ENCODE measurements around the gene ALDH1L2. TPM values are rescaled to one million over a fixed set of nuclear protein-coding genes. Genes with fewer than 3 reads are reported as not detected.

Gene ALDH1L2
- total RNA-seq, 3 donors from 2014 or later (not counting 1 experiment from before 2014, with no cell fraction given) = 1.1 TPM; not detected in 2

DNA sequence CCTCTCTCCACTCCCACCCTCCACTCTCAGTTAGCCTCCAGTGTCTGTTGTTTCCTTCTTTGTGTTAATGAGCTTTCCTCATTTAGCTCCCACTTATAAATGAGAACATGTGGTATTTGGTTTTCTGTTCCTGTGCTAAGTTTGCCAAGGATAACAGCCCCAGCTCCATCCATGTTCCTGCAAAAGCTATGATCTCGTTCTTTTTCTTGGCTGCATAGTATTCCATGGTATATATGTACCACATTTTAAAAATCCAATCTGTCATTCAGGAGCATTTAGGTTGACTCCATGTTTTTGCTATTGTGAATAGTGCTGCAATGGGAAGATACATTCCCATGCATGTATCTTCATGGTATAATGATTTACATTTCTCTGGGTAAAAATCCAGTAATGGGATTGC, 20.5 kb upstream of the ALDH1L2 start:
- no peak for ATAC-seq
- intact Hi-C loops (cut with micrococcal nuclease) = no loop called here
- Mint-ChIP-seq H3K36me3 (no peaks in the 10 kb centered on the region), H3K4me1 (peaks cover 26 to 27% of the 10 kb centered on the region in 2 donors), H3K9me3 (peaks cover 2 to 3% of the 10 kb centered on the region in 2 donors), H3K27ac (no peak overlapping the region), H3K27me3 (ENCODE audit: low read depth in 2 of 2) (peaks cover 28 to 34% of the 10 kb centered on the region in 2 donors), H3K4me3 (no peak overlapping the region)
- Histone ChIP-seq H3K4me1 (ENCODE audit: control insufficient read depth, insufficient read depth, low read length) (peaks cover 7% of the 10 kb centered on the region), H3K4me3 (ENCODE audit: low read length) (no peak overlapping the region), H3K27ac (ENCODE audit: low read length) (no peak overlapping the region), H3K9me3 (ENCODE audit: control insufficient read depth, insufficient read depth, low read length) (no peaks in the 10 kb centered on the region), H3K36me3 (ENCODE audit: control insufficient read depth, insufficient read depth, low read length) (no peaks in the 10 kb centered on the region), H3K27me3 (ENCODE audit: control insufficient read depth, insufficient read depth, low read length) (peaks cover 12% of the 10 kb centered on the region)
- TF ChIP-seq, protein P1, sequence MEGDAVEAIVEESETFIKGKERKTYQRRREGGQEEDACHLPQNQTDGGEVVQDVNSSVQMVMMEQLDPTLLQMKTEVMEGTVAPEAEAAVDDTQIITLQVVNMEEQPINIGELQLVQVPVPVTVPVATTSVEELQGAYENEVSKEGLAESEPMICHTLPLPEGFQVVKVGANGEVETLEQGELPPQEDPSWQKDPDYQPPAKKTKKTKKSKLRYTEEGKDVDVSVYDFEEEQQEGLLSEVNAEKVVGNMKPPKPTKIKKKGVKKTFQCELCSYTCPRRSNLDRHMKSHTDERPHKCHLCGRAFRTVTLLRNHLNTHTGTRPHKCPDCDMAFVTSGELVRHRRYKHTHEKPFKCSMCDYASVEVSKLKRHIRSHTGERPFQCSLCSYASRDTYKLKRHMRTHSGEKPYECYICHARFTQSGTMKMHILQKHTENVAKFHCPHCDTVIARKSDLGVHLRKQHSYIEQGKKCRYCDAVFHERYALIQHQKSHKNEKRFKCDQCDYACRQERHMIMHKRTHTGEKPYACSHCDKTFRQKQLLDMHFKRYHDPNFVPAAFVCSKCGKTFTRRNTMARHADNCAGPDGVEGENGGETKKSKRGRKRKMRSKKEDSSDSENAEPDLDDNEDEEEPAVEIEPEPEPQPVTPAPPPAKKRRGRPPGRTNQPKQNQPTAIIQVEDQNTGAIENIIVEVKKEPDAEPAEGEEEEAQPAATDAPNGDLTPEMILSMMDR (IDR thresholded peaks at IDR 0.05) = no peak
- no peak for DNase-seq
- WGBS (ENCODE audit: insufficient coverage) = 82% methylated on average over 1 of the region's 1 CpG

- TF ChIP-seq, protein P1 (IDR thresholded peaks at IDR 0.05) = no peak
- H3K36me3 Mint-ChIP-seq = no peaks in the 10 kb centered on the region
- ATAC-seq (no peak), DNase-seq (no peak)
- H3K4me1 Mint-ChIP-seq = peaks cover 9 to 10% of the 10 kb centered on the region in 2 donors
- Histone ChIP-seq H3K27ac (ENCODE audit: low read length) (no peak overlapping the region), H3K27me3 (ENCODE audit: control insufficient read depth, insufficient read depth, low read length) (peaks cover 15% of the 10 kb centered on the region), H3K4me3 (ENCODE audit: low read length) (no peak overlapping the region), H3K9me3 (ENCODE audit: control insufficient read depth, insufficient read depth, low read length) (no peaks in the 10 kb centered on the region), H3K4me1 (ENCODE audit: control insufficient read depth, insufficient read depth, low read length) (no peaks in the 10 kb centered on the region), H3K36me3 (ENCODE audit: control insufficient read depth, insufficient read depth, low read length) (no peaks in the 10 kb centered on the region)
- no peak overlapping the region for H3K4me3 Mint-ChIP-seq
- no peak overlapping the region for H3K27ac Mint-ChIP-seq
- H3K27me3 Mint-ChIP-seq (ENCODE audit: low read depth in 2 of 2) = peaks cover 41 to 55% of the 10 kb centered on the region in 2 donors
- intact Hi-C loops (cut with micrococcal nuclease) = no loop called here
- peaks cover 2 to 3% of the 10 kb centered on the region in 2 donors for H3K9me3 Mint-ChIP-seq
Observed at GRCh38 chr12:105102673-105103072, 18.4 kb upstream of the ALDH1L2 start.

DNA sequence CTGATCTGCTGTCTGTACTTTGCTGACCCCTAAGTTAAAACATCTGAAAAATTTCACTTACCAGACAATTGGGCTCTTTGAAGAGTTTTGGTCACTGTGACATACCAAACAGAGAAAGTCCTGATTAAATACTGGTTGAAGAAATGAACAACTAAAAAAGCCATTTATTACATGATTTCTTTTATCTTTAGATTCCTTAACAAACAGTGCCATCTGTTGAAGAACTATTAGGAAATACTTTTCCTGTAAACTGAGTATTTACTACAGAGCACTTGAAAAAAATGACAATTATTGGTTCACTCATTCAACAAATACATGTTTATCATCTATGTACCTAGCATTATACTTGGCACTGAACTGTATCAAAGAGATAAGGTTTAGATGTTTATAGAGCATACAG, 16.7 kb upstream of the ALDH1L2 start:
- TF ChIP-seq, protein P1 (IDR thresholded peaks at IDR 0.05) = no peak
- Histone ChIP-seq H3K4me3 (ENCODE audit: low read length) (no peak overlapping the region), H3K4me1 (ENCODE audit: control insufficient read depth, insufficient read depth, low read length) (no peaks in the 10 kb centered on the region), H3K36me3 (ENCODE audit: control insufficient read depth, insufficient read depth, low read length) (no peaks in the 10 kb centered on the region), H3K27ac (ENCODE audit: low read length) (no peak overlapping the region), H3K9me3 (ENCODE audit: control insufficient read depth, insufficient read depth, low read length) (peaks cover 7% of the 10 kb centered on the region), H3K27me3 (ENCODE audit: control insufficient read depth, insufficient read depth, low read length) (peaks cover 11% of the 10 kb centered on the region)
- Mint-ChIP-seq H3K27ac (no peak overlapping the region), H3K4me1 (no peaks in the 10 kb centered on the region), H3K27me3 (ENCODE audit: low read depth in 2 of 2) (peaks cover 33 to 52% of the 10 kb centered on the region in 2 donors), H3K36me3 (peaks cover 7% of the 10 kb centered on the region), H3K4me3 (no peak overlapping the region), H3K9me3 (peaks cover 2 to 7% of the 10 kb centered on the region in 2 donors)
- intact Hi-C loops (cut with micrococcal nuclease) = no loop called here
- ATAC-seq (no peak), DNase-seq (no peak)

- Mint-ChIP-seq H3K4me1 (no peaks in the 10 kb centered on the region), H3K4me3 (no peak overlapping the region), H3K27ac (no peak overlapping the region), H3K36me3 (peaks cover 8% of the 10 kb centered on the region), H3K9me3 (peaks cover 2 to 7% of the 10 kb centered on the region in 2 donors), H3K27me3 (ENCODE audit: low read depth in 2 of 2) (peaks cover 33 to 52% of the 10 kb centered on the region in 2 donors)
- ATAC-seq (no peak), DNase-seq (no peak)
- Histone ChIP-seq H3K4me1 (ENCODE audit: control insufficient read depth, insufficient read depth, low read length) (no peaks in the 10 kb centered on the region), H3K4me3 (ENCODE audit: low read length) (no peak overlapping the region), H3K36me3 (ENCODE audit: control insufficient read depth, insufficient read depth, low read length) (no peaks in the 10 kb centered on the region), H3K9me3 (ENCODE audit: control insufficient read depth, insufficient read depth, low read length) (peaks cover 10% of the 10 kb centered on the region), H3K27me3 (ENCODE audit: control insufficient read depth, insufficient read depth, low read length) (peaks cover 10% of the 10 kb centered on the region), H3K27ac (ENCODE audit: low read length) (no peak overlapping the region)
- intact Hi-C loops (cut with micrococcal nuclease) = no loop called here
- 86% methylated on average over 7 of the region's 7 CpGs for WGBS (ENCODE audit: insufficient coverage)
- TF ChIP-seq, protein P1 (IDR thresholded peaks at IDR 0.05) = no peak
Observed at GRCh38 chr12:105100207-105100985, 16.1 kb upstream of the ALDH1L2 start.
